ENCODE data around the gene POLR3C. TPM values are rescaled to one million over a fixed set of nuclear protein-coding genes. Genes with fewer than 3 reads are reported as not detected.
"Not testable (repeated sequence)": the region's sequence is repeated elsewhere in the genome, so short reads cannot be mapped to it uniquely, and the experiment has no call there.

POLR3C gene
- total RNA-seq, 1 donor from 2014 or later = 13.4 TPM

- TF ChIP-seq CTCF (IDR thresholded peaks at IDR 0.05; ENCODE audit: borderline replicate concordance) = no peak
- no peaks in the 10 kb centered on the region for H3K27me3 ChIP-seq (ENCODE audit: low read depth)
- no peaks in the 10 kb centered on the region for H3K9me3 ChIP-seq (replicated peaks)
- no peak overlapping the region for H3K4me3 ChIP-seq
- H3K27ac ChIP-seq (replicated peaks) = no peak overlapping the region
- H3K4me1 ChIP-seq = peaks cover 24% of the 10 kb centered on the region
- intact Hi-C loops (cut with micrococcal nuclease) = no loop called here
- H3K36me3 ChIP-seq = peaks cover 72% of the 10 kb centered on the region
- DNase-seq = no peak
These were observed 4.0 kb downstream of the POLR3C start for GRCh38 chr1:145827966-145828365.

GRCh38 chr1:145828367-145829026, 4.5 kb downstream of the POLR3C start:
- Histone ChIP-seq H3K4me1 (peaks cover 24% of the 10 kb centered on the region), H3K27ac (replicated peaks) (no peak overlapping the region), H3K27me3 (ENCODE audit: low read depth) (no peaks in the 10 kb centered on the region), H3K4me3 (no peak overlapping the region), H3K36me3 (peaks cover 77% of the 10 kb centered on the region), H3K9me3 (replicated peaks) (no peaks in the 10 kb centered on the region)
- intact Hi-C loops (cut with micrococcal nuclease) = no loop called here
- DNase-seq = no peak
- TF ChIP-seq CTCF (IDR thresholded peaks at IDR 0.05; ENCODE audit: borderline replicate concordance) = no peak

- H3K27ac ChIP-seq (replicated peaks); intact Hi-C loops (cut with micrococcal nuclease); DNase-seq; H3K4me3 ChIP-seq; H3K9me3 ChIP-seq (replicated peaks); H3K27me3 ChIP-seq (ENCODE audit: low read depth); H3K4me1 ChIP-seq: not testable (repeated sequence)
- H3K36me3 ChIP-seq = peaks cover 98% of the 10 kb centered on the region
These were observed 6.8 kb downstream of the POLR3C start for GRCh38 chr1:145830810-145831209.

GRCh38 chr1:145837656-145838055, 13.7 kb downstream of the POLR3C start:
- Histone ChIP-seq H3K4me3 (no peak overlapping the region), H3K36me3 (peaks cover 100% of the 10 kb centered on the region), H3K4me1 (no peaks in the 10 kb centered on the region), H3K27ac (replicated peaks) (no peak overlapping the region), H3K9me3 (replicated peaks) (no peaks in the 10 kb centered on the region), H3K27me3 (ENCODE audit: low read depth) (no peaks in the 10 kb centered on the region)
- intact Hi-C loops (cut with micrococcal nuclease) = no loop called here
- DNase-seq = no peak
- TF ChIP-seq CTCF (IDR thresholded peaks at IDR 0.05; ENCODE audit: borderline replicate concordance) = no peak

- H3K4me1 ChIP-seq = peaks cover 18% of the 10 kb centered on the region
- H3K36me3 ChIP-seq = peaks cover 54% of the 10 kb centered on the region
- no peak for DNase-seq
- no peak overlapping the region for H3K4me3 ChIP-seq
- no peak for TF ChIP-seq CTCF (IDR thresholded peaks at IDR 0.05; ENCODE audit: borderline replicate concordance)
- intact Hi-C loops (cut with micrococcal nuclease) = no loop called here
- no peaks in the 10 kb centered on the region for H3K27me3 ChIP-seq (ENCODE audit: low read depth)
- H3K27ac ChIP-seq (replicated peaks) = no peak overlapping the region
- no peaks in the 10 kb centered on the region for H3K9me3 ChIP-seq (replicated peaks)
These were observed 19.0 kb downstream of the POLR3C start for GRCh38 chr1:145843031-145843430.

GRCh38 chr1:145845144-145845513, 21.1 kb downstream of the POLR3C start:
- Histone ChIP-seq H3K36me3 (peaks cover 49% of the 10 kb centered on the region), H3K4me1 (peaks cover 18% of the 10 kb centered on the region), H3K9me3 (replicated peaks) (no peaks in the 10 kb centered on the region), H3K27ac (replicated peaks) (peak overlapping the region; percentile 82), H3K27me3 (ENCODE audit: low read depth) (no peaks in the 10 kb centered on the region), H3K4me3 (peak overlapping the region; percentile 71)
- intact Hi-C loops (cut with micrococcal nuclease) = no loop called here
- DNase-seq = no peak
- no peak for TF ChIP-seq CTCF (IDR thresholded peaks at IDR 0.05; ENCODE audit: borderline replicate concordance)

Data from left ventricle myocardium inferior (tissue), 1 donor.